H9 (cell line): ENCODE measurements around the gene GALNT9. TPM values are rescaled to one million over a fixed set of nuclear protein-coding genes. Genes with fewer than 3 reads are reported as not detected.
A peak's percentile ranks its signal among the peaks of the same experiment; 100 is the strongest.

Experiments
- DNase-seq: peaks from one replicate; pipeline ENCODE4 v3.0.0-alpha.2; 2017
- H2AFZ ChIP-seq: one replicate; pipeline ENCODE4 v1.6.1; 2013; ENCODE audit warnings: mild to moderate bottlenecking, low read length, control low read depth, moderate library complexity
- H2AK5ac ChIP-seq: 2 replicates; pipeline ENCODE4 v1.6.1; 2013; ENCODE audit warnings: low read length, control low read depth, mixed read lengths; ENCODE audit not compliant: insufficient read length
- H2BK120ac ChIP-seq: one replicate; pipeline ENCODE4 v1.6.1; 2013; ENCODE audit warnings: low read depth, mild to moderate bottlenecking, low read length, control low read depth, inconsistent platforms; ENCODE audit not compliant: poor library complexity, severe bottlenecking
- H2BK12ac ChIP-seq: 2 replicates; pipeline ENCODE4 v1.6.1; 2013; ENCODE audit warnings: low read length, control low read depth, mixed read lengths, low read depth; ENCODE audit not compliant: insufficient read length
- H2BK15ac ChIP-seq: 2 replicates; pipeline ENCODE4 v1.6.1; 2013; ENCODE audit warnings: low read depth, low read length, control low read depth
- H2BK20ac ChIP-seq: one replicate; pipeline ENCODE4 v1.6.1; 2013; ENCODE audit warnings: low read depth, mild to moderate bottlenecking, low read length, control low read depth, inconsistent platforms; ENCODE audit not compliant: poor library complexity, severe bottlenecking
- H2BK5ac ChIP-seq: 2 replicates; pipeline ENCODE4 v1.6.1; 2013; ENCODE audit warnings: low read length, control low read depth, mixed read lengths; ENCODE audit not compliant: insufficient read length
- H3K14ac ChIP-seq: 2 replicates; pipeline ENCODE4 v1.6.1; 2013; ENCODE audit warnings: low read length, control low read depth; ENCODE audit not compliant: insufficient read depth
- H3K18ac ChIP-seq: 2 replicates; pipeline ENCODE4 v1.6.1; 2013; ENCODE audit warnings: low read depth, mild to moderate bottlenecking, mixed read lengths, low read length, control low read depth; ENCODE audit not compliant: insufficient read length
- H3K23ac ChIP-seq: 2 replicates; pipeline ENCODE4 v1.6.1; 2013; ENCODE audit warnings: low read length, control low read depth, mixed read lengths, low read depth; ENCODE audit not compliant: insufficient read length
- H3K23me2 ChIP-seq: 2 replicates; pipeline ENCODE4 v1.6.1; 2013; ENCODE audit warnings: low read depth, mild to moderate bottlenecking, mixed read lengths, low read length, control low read depth; ENCODE audit not compliant: insufficient read length, poor library complexity, severe bottlenecking
- H3K27ac ChIP-seq: 2 replicates; pipeline ENCODE4 v1.5.1; 2013; ENCODE audit warnings: low read length, control low read depth, mixed read lengths, low read depth; ENCODE audit not compliant: insufficient read length
- H3K27me3 ChIP-seq: 2 replicates; pipeline ENCODE4 v1.6.1; 2013; ENCODE audit warnings: low read length, control low read depth, inconsistent platforms; ENCODE audit not compliant: insufficient read depth
- H3K4ac ChIP-seq: 2 replicates; pipeline ENCODE4 v1.6.1; 2013; ENCODE audit warnings: low read depth, mild to moderate bottlenecking, control low read depth, inconsistent platforms, low read length, moderate library complexity
- H3K4me1 ChIP-seq: 2 replicates; pipeline ENCODE4 v1.6.1; 2013; ENCODE audit warnings: low read length, control low read depth, inconsistent platforms; ENCODE audit not compliant: insufficient read depth
- H3K4me2 ChIP-seq: 2 replicates; pipeline ENCODE4 v1.6.1; 2013; ENCODE audit warnings: low read length, control low read depth, mixed read lengths; ENCODE audit not compliant: insufficient read length, insufficient read depth
- H3K56ac ChIP-seq: 2 replicates; pipeline ENCODE4 v1.6.1; 2013; ENCODE audit warnings: low read depth, mild to moderate bottlenecking, mixed read lengths, low read length, control low read depth; ENCODE audit not compliant: insufficient read length
- H3K79me1 ChIP-seq: 2 replicates; pipeline ENCODE4 v1.6.1; 2013; ENCODE audit warnings: low read depth, mild to moderate bottlenecking, moderate library complexity, low read length, control low read depth, inconsistent platforms; ENCODE audit not compliant: insufficient read depth, poor library complexity, severe bottlenecking
- H3K79me2 ChIP-seq: 2 replicates; pipeline ENCODE4 v1.6.1; 2013; ENCODE audit warnings: low read length, control low read depth, inconsistent platforms; ENCODE audit not compliant: insufficient read depth
- H3K9ac ChIP-seq: 2 replicates; pipeline ENCODE4 v1.6.1; 2013; ENCODE audit warnings: low read length, control low read depth, mixed read lengths; ENCODE audit not compliant: insufficient read length; ENCODE audit errors: extremely low read depth
- H3K9me3 ChIP-seq: one replicate; pipeline ENCODE4 v1.6.1; 2013; ENCODE audit warnings: low read depth, low read length, inconsistent platforms; ENCODE audit not compliant: control insufficient read depth
- H3T11ph ChIP-seq: one replicate; pipeline ENCODE4 v1.6.1; 2013; ENCODE audit warnings: mild to moderate bottlenecking, low read length, control low read depth, inconsistent platforms
- H4K20me1 ChIP-seq: one replicate; pipeline ENCODE4 v1.6.1; 2013; ENCODE audit not compliant: control insufficient read depth, insufficient read length, insufficient read depth
- H4K5ac ChIP-seq: 2 replicates; pipeline ENCODE4 v1.6.1; 2013; ENCODE audit warnings: low read depth, mild to moderate bottlenecking, mixed read lengths, low read length, control low read depth; ENCODE audit not compliant: insufficient read length
- H4K8ac ChIP-seq: replicated peaks from 2 replicates; pipeline ENCODE4 v1.6.1; 2013; ENCODE audit warnings: low read length, control low read depth, mixed read lengths, low read depth; ENCODE audit not compliant: insufficient read length
- H4K91ac ChIP-seq: 2 replicates; pipeline ENCODE4 v1.6.1; 2013; ENCODE audit warnings: low read depth, mild to moderate bottlenecking, moderate library complexity, mixed read lengths, low read length, control low read depth; ENCODE audit not compliant: insufficient read length
- H3K27ac Mint-ChIP-seq, 3 experiments: 2 replicates in 2 of 3; 3 replicates in 1 of 3; pipeline ENCODE4 v1.8.0; 2020 to 2021; ENCODE audit warnings: mixed read lengths in 3 of 3, mild to moderate bottlenecking in 1 of 3, moderate library complexity in 1 of 3
- H3K27me3 Mint-ChIP-seq: 2 replicates; pipeline ENCODE4 v1.8.0; 2021; ENCODE audit warnings: low read depth, mild to moderate bottlenecking, moderate library complexity, mixed read lengths
- H3K36me3 Mint-ChIP-seq, 3 experiments: 2 replicates in 2 of 3; 3 replicates in 1 of 3; pipeline ENCODE4 v1.8.0; 2020 to 2021; ENCODE audit warnings: low read depth in 3 of 3, mixed read lengths in 3 of 3; ENCODE audit not compliant: insufficient read depth in 1 of 3
- H3K4me1 Mint-ChIP-seq, 2 experiments: 2 replicates each; pipeline ENCODE4 v1.8.0; 2020; ENCODE audit warnings: mixed read lengths in 2 of 2
- H3K4me3 Mint-ChIP-seq, 2 experiments: 2 replicates in 1 of 2; 3 replicates in 1 of 2; pipeline ENCODE4 v1.8.0; 2020 to 2021; ENCODE audit warnings: mild to moderate bottlenecking in 2 of 2, mixed read lengths in 2 of 2, moderate library complexity in 1 of 2
- H3K9me3 Mint-ChIP-seq, 2 experiments: 2 replicates in 1 of 2; 3 replicates in 1 of 2; pipeline ENCODE4 v1.8.0; 2020; ENCODE audit warnings: mild to moderate bottlenecking in 2 of 2, mixed read lengths in 2 of 2, moderate library complexity in 1 of 2
- CTCF ChIP-seq: fragments of 200-600 bp; sonication (generic); conservative IDR thresholded peaks from 3 replicates; pipeline ENCODE4 v1.8.0; 2021; ENCODE audit warnings: antibody characterized with exemption, mild to moderate bottlenecking
- WGBS: extraction: QIAGEN DNeasy Blood & Tissue Kit; methylation state at CpG from one replicate; pipeline ENCODE4 v1.1.7; 2013; ENCODE audit warnings: missing lambda C conversion rate, low lambda C conversion rate, mixed read lengths; ENCODE audit not compliant: insufficient read length; ENCODE audit errors: extremely low coverage; 5-methylcytosine and 5-hydroxymethylcytosine counted together
- total RNA-seq: library from RNA; stranded (reverse); gene quantifications from 2 replicates; pipeline ENCODE4 v1.2.1, GENCODE V29; 2021

Gene GALNT9
- total RNA-seq, 1 experiment from 2014 or later = 0.35 TPM

GRCh38 chr12:132146772-132147422, 182.5 kb downstream of the GALNT9 start:
- Histone ChIP-seq H3K14ac (no peak overlapping the region), H3K79me2 (peaks cover 5% of the 10 kb centered on the region; the same call in 1 of the 2 replicates), H3K4me2 (no peak overlapping the region), H4K91ac (no peak overlapping the region), H3K18ac (no peak overlapping the region), H2BK15ac (no peak overlapping the region), H3K79me1 (peaks cover 12% of the 10 kb centered on the region), H3K27me3 (no peaks in the 10 kb centered on the region), H2AK5ac (no peak overlapping the region), H2BK120ac (no peak overlapping the region), H3K9ac (no peak overlapping the region), H3K56ac (no peak overlapping the region), H3K4me1 (peaks cover 3% of the 10 kb centered on the region; the same call in 1 of the 2 replicates), H2AFZ (no peak overlapping the region), H3K23me2 (peaks cover 5% of the 10 kb centered on the region), H3K4ac (no peak overlapping the region), H4K8ac (no peak overlapping the region), H2BK5ac (no peak overlapping the region), H3K23ac (no peak overlapping the region), H3T11ph (no peak overlapping the region), H4K5ac (no peak overlapping the region), H3K27ac (no peak overlapping the region), H2BK20ac (no peak overlapping the region), H3K9me3 (no peaks in the 10 kb centered on the region), H2BK12ac (no peak overlapping the region), H4K20me1 (no peaks in the 10 kb centered on the region)
- Mint-ChIP-seq H3K36me3 (peaks cover 22 to 33% (median 30%) of the 10 kb centered on the region in 3 experiments), H3K4me1 (peaks cover 7 to 10% of the 10 kb centered on the region in 2 experiments), H3K27me3 (no peaks in the 10 kb centered on the region; the same call in 1 of the 2 replicates), H3K27ac (no peak overlapping the region), H3K4me3 (peak overlapping the region; percentile 83 to 89; a peak in 2 of 5 replicates), H3K9me3 (no peaks in the 10 kb centered on the region)
- no CpG with 5 or more reads among the region's 19 CpGs for WGBS
- DNase-seq = no peak
- no peak for TF ChIP-seq CTCF

Other genes with a start within 250 kb of the GALNT9 start
- gene DDX51, start 185.3 kb downstream of the GALNT9 start, total RNA-seq = 37.9 and 38.0 TPM in 2 replicates
- 36.5 and 36.9 TPM in 2 replicates for gene NOC4L, start 185.1 kb downstream of the GALNT9 start, total RNA-seq
- gene FBRSL1, start 160.6 kb upstream of the GALNT9 start, total RNA-seq = 90.8 and 92.3 TPM in 2 replicates